NCI-H128 (cell line): ENCODE data around the gene LIME1.
"Not testable (repeated sequence)": the region's sequence is repeated elsewhere in the genome, so short reads cannot be mapped to it uniquely, and the experiment has no call there.

Experiments used
- DNase-seq: peaks from one replicate; lab custom pipeline; 2025; ENCODE audit not compliant: unreplicated experiment; lab: John Stamatoyannopoulos, UW

LIME1 gene

GRCh38 chr20:63707558-63708300 lies 28.7 kb upstream of the LIME1 start, which contains the start of the genes ARFRP1 and ZGPAT:
Gene ARFRP1, minus strand, starts transcription at chr20:63707976. Its CDS starts 885 bp downstream, at chr20:63707091.
Gene ZGPAT, plus strand, starts transcription at chr20:63708039. Its CDS starts 542 bp downstream, at chr20:63708581.
- DNase-seq, result peak; percentile 65

- no peak for DNase-seq
Observed at GRCh38 chr20:63708301-63709148, 27.9 kb upstream of the LIME1 start.

GRCh38 chr20:63709149-63709527 lies 27.3 kb upstream of the LIME1 start:
- DNase-seq, result no peak

GRCh38 chr20:63711085-63711645 lies 25.3 kb upstream of the LIME1 start:
- DNase-seq, result no peak

- no peak for DNase-seq
Observed at GRCh38 chr20:63712191-63712590, 24.3 kb upstream of the LIME1 start.

GRCh38 chr20:63714858-63715257 lies 21.6 kb upstream of the LIME1 start:
- DNase-seq, result no peak

- DNase-seq, result no peak
Observed at GRCh38 chr20:63718996-63719395, 17.5 kb upstream of the LIME1 start.

- not testable (repeated sequence) for DNase-seq
Observed at GRCh38 chr20:63722967-63723622, 13.4 kb upstream of the LIME1 start.

GRCh38 chr20:63730189-63730733 lies 6.2 kb upstream of the LIME1 start:
- DNase-seq, result not testable (repeated sequence)

GRCh38 chr20:63731410-63731809 lies 5.1 kb upstream of the LIME1 start:
- DNase-seq, result no peak

- DNase-seq, result no peak
Observed at GRCh38 chr20:63732118-63733095, 4.1 kb upstream of the LIME1 start.

- DNase-seq, result no peak
Observed at GRCh38 chr20:63733117-63733516, 3.3 kb upstream of the LIME1 start.

GRCh38 chr20:63733579-63734081 lies 2.8 kb upstream of the LIME1 start:
- no peak for DNase-seq

- DNase-seq, result no peak
Observed at GRCh38 chr20:63734111-63734945, 2.1 kb upstream of the LIME1 start.

GRCh38 chr20:63734946-63735858 lies 1.3 kb upstream of the LIME1 start:
- DNase-seq, result no peak

GRCh38 chr20:63736893-63737694 lies 630 bp downstream of the LIME1 start:
- no peak for DNase-seq

- no peak for DNase-seq
Observed at GRCh38 chr20:63737695-63737944, 1.2 kb downstream of the LIME1 start.
